K562 (cell line): Measurements from ENCODE around the gene EID2. TPM values are rescaled to one million over a fixed set of nuclear protein-coding genes. Genes with fewer than 3 reads are reported as not detected.

Experiments
- IRF2 ChIP-seq: sonication (generic); formaldehyde crosslinking; IDR thresholded peaks from 2 replicates; pipeline ENCODE4 v1.8.1; 2022; ENCODE audit warnings: mild to moderate bottlenecking, missing genetic modification reagents
- KLF6 ChIP-seq: fragments of 250-450 bp; sonication (Bioruptor Pico); IDR thresholded peaks from 2 replicates; pipeline ENCODE4 v1.4.0; 2020; ENCODE audit warnings: mild to moderate bottlenecking, moderate library complexity, borderline replicate concordance
- MCM5 ChIP-seq: fragments of 450-650 bp; IDR thresholded peaks from 2 replicates; pipeline ENCODE4 v1.6.1; 2016; ENCODE audit warnings: low read depth
- SRF ChIP-seq, 2 experiments: fragments of 250-450, 450-650 bp in 1 of 2; sonication (Bioruptor Pico) in 1 of 2; sonication (generic) in 1 of 2; formaldehyde crosslinking; IDR thresholded peaks; 2 replicates each; pipeline versions ENCODE4 v1.5.0 to v1.5.1; 2020 to 2022; ENCODE audit warnings: mild to moderate bottlenecking in 1 of 2, missing genetic modification reagents in 1 of 2
- TAL1 ChIP-seq: fragments of 450-650 bp; IDR thresholded peaks from 2 replicates; pipeline ENCODE4 v1.6.1; 2016; ENCODE audit warnings: mild to moderate bottlenecking
- ZBTB40 ChIP-seq, 2 experiments: fragments of 450-650 bp in 1 of 2; sonication (generic) in 1 of 2; formaldehyde crosslinking in 1 of 2; IDR thresholded peaks; 2 replicates each; pipeline versions ENCODE4 v1.7.1 to v1.9.0; 2016 to 2022; ENCODE audit warnings: inconsistent platforms in 1 of 2, mild to moderate bottlenecking in 1 of 2, missing genetic modification reagents in 1 of 2
- ZNF347 ChIP-seq: fragments of 450-650 bp; formaldehyde crosslinking; IDR thresholded peaks from 2 replicates; pipeline ENCODE4 v1.4.0; 2020; ENCODE audit warnings: low read depth, mild to moderate bottlenecking, moderate library complexity
- ZNF609 ChIP-seq: sonication (generic); formaldehyde crosslinking; IDR thresholded peaks from 2 replicates; pipeline ENCODE4 v1.8.1; 2023; ENCODE audit warnings: missing genetic modification reagents, mild to moderate bottlenecking, borderline replicate concordance
- polyA plus RNA-seq, 8 experiments: library from polyadenylated mRNA; depleted of rRNA in 4 of 8; stranded (reverse) in 5 of 8; unstranded in 3 of 8; fragments of >200 nt; fragmentation: Nextera tagmentation in 2 of 8; fragmentation: Illumina TruSeq in 1 of 8; extraction: Ambion mirVana in 2 of 8; extraction: Trizol in 1 of 8; gene quantifications; 2 replicates each; pipeline versions ENCODE4 v1.2.1 to v1.2.3, GENCODE V29; 2011 to 2014; ENCODE audit warnings: inconsistent platforms in 1 of 8, missing spikeins in 1 of 8
- total RNA-seq, 7 experiments: library from RNA; depleted of rRNA in 6 of 7; stranded (reverse); fragments of >200 nt in 6 of 7; fragmentation: Illumina TruSeq in 2 of 7; extraction: Trizol in 2 of 7; gene quantifications; 2 replicates each; pipeline versions ENCODE4 v1.2.1 to v1.2.3, GENCODE V29; 2011 to 2021; ENCODE audit warnings: low replicate concordance in 1 of 7

The EID2 gene
- total and polyA plus RNA-seq, 9 of the 15 experiments (the other 6 are each of a cell fraction or from before 2014, with no cell fraction given) = 2.5 to 18.5 (median 11.3) TPM

- no peak for TF ChIP-seq ZBTB40 (IDR thresholded peaks at IDR 0.05)
- peak; percentile 67 for TF ChIP-seq ZBTB40 (CRISPR knock-in tag; IDR thresholded peaks at IDR 0.05)
- TF ChIP-seq MCM5 = no peak
- no peak for TF ChIP-seq TAL1
- TF ChIP-seq ZNF609 (CRISPR knock-in tag) = peak; percentile 96; the same call in 1 of the 2 replicates
- TF ChIP-seq IRF2 (CRISPR knock-in tag) = peak; percentile 97
- no peak for TF ChIP-seq KLF6 (CRISPR knock-in tag)
- TF ChIP-seq SRF (CRISPR knock-in tag; IDR thresholded peaks at IDR 0.05) = peak in 1 of 2 experiments; percentile 75; a peak in 1 of 4 replicates
- TF ChIP-seq ZNF347 (CRISPR knock-in tag) = no peak
These were observed 37.1 kb downstream of the EID2 start (continued) for GRCh38 chr19:39502640-39503417.
